Keratinocyte (primary cell): ENCODE measurements around the gene MYO16. TPM values are rescaled to one million over a fixed set of nuclear protein-coding genes. Genes with fewer than 3 reads are reported as not detected.

Experiments used
- DNase-seq: peaks from one replicate; pipeline ENCODE4 v3.0.0-alpha.2; 2011; ENCODE audit warnings: low read depth, missing footprints, low spot score
- FAIRE-seq: peaks from 2 replicates; lab custom pipeline; 2011; peaks lifted over from hg19 to GRCh38; lab: Jason Lieb, UNC
- H2AFZ ChIP-seq: 2 replicates; pipeline ENCODE4 v1.6.0; 2012; ENCODE audit warnings: low read length, control low read depth, inconsistent platforms; ENCODE audit not compliant: control insufficient read depth
- H3K27ac ChIP-seq: 2 replicates; pipeline ENCODE4 v1.5.1; 2011; ENCODE audit warnings: low read length; ENCODE audit not compliant: control insufficient read depth, insufficient read depth
- H3K27me3 ChIP-seq: 3 replicates; pipeline ENCODE4 v1.6.0; 2011; ENCODE audit warnings: low read length; ENCODE audit not compliant: control insufficient read depth, insufficient read depth; ENCODE audit errors: extremely low read depth
- H3K36me3 ChIP-seq, 2 experiments: 2 replicates in 1 of 2; 3 replicates in 1 of 2; pipeline ENCODE4 v1.5.1; 2011; ENCODE audit warnings: low read length in 2 of 2, mild to moderate bottlenecking in 1 of 2; ENCODE audit not compliant: control insufficient read depth in 2 of 2, insufficient read depth in 2 of 2; ENCODE audit errors: extremely low read depth in 1 of 2
- H3K4me1 ChIP-seq: 3 replicates; pipeline ENCODE4 v1.5.1; 2011; ENCODE audit warnings: low read length; ENCODE audit not compliant: control insufficient read depth, insufficient read depth; ENCODE audit errors: extremely low read depth
- H3K4me2 ChIP-seq: 3 replicates; pipeline ENCODE4 v1.6.0; 2011; ENCODE audit warnings: low read depth, low read length; ENCODE audit not compliant: control insufficient read depth, insufficient read depth; ENCODE audit errors: extremely low read depth
- H3K4me3 ChIP-seq, 3 experiments: fragments of 200-600 bp in 1 of 3; sonication (generic) in 1 of 3; 2 replicates in 2 of 3; 3 replicates in 1 of 3; pipeline ENCODE4 v1.5.1; 2011 to 2016; ENCODE audit warnings: low read length in 3 of 3, mild to moderate bottlenecking in 3 of 3, control low read depth in 2 of 3, inconsistent platforms in 1 of 3, low read depth in 1 of 3, mixed read lengths in 1 of 3, mixed run types in 1 of 3, moderate library complexity in 1 of 3; ENCODE audit not compliant: control insufficient read depth in 2 of 3, insufficient read depth in 2 of 3; ENCODE audit errors: extremely low read depth in 1 of 3
- H3K79me2 ChIP-seq: 2 replicates; pipeline ENCODE4 v1.6.0; 2012; ENCODE audit warnings: low read length; ENCODE audit not compliant: control insufficient read depth, insufficient read depth
- H3K9ac ChIP-seq: 3 replicates; pipeline ENCODE4 v1.6.0; 2011; ENCODE audit warnings: low read length; ENCODE audit not compliant: control insufficient read depth, insufficient read depth; ENCODE audit errors: extremely low read depth
- H3K9me1 ChIP-seq: 3 replicates; pipeline ENCODE4 v1.6.0; 2011; ENCODE audit warnings: low read length; ENCODE audit not compliant: control insufficient read depth, insufficient read depth; ENCODE audit errors: extremely low read depth
- H3K9me3 ChIP-seq: 2 replicates; pipeline ENCODE4 v1.5.1; 2012; ENCODE audit warnings: low read depth, low read length; ENCODE audit not compliant: control insufficient read depth
- H4K20me1 ChIP-seq: 3 replicates; pipeline ENCODE4 v1.6.0; 2011; ENCODE audit warnings: low read length; ENCODE audit not compliant: control insufficient read depth, insufficient read depth; ENCODE audit errors: extremely low read depth
- EZH2 ChIP-seq: IDR thresholded peaks from one replicate; pipeline ENCODE4 v1.6.1; 2012; ENCODE audit warnings: inconsistent platforms, mild to moderate bottlenecking, low read length, moderate library complexity
- dilution Hi-C: fragments of 300-500 bp; cut with MboI; formaldehyde crosslinking; loops from one replicate; pipeline ENCODE4 v1.7.0; 2020; ENCODE audit warnings: low sequenced_read_pairs; ENCODE audit not compliant: extremely low pct_ligation_motif_present
- polyA plus RNA-seq, 5 experiments: library from polyadenylated mRNA; depleted of rRNA in 3 of 5; stranded (reverse) in 3 of 5; stranded (forward) in 1 of 5; unstranded in 1 of 5; fragments of >200 nt; gene quantifications; 1 replicate in 1 of 5; 2 replicates in 3 of 5; 3 replicates in 1 of 5; pipeline versions ENCODE4 v1.2.1 to v1.2.3, GENCODE V29; 2011 to 2012; ENCODE audit warnings: missing spikeins in 2 of 5, low read depth in 1 of 5, low replicate concordance in 1 of 5
- TF ChIP-seq, protein P1 (sequence below), 3 experiments: IDR thresholded peaks in 1 of 3; conservative IDR thresholded peaks in 1 of 3; optimal IDR thresholded peaks in 1 of 3; 2 replicates in 2 of 3; 3 replicates in 1 of 3; pipeline versions ENCODE3 to v1.5.1; 2011; ENCODE audit warnings: low read length in 3 of 3, mild to moderate bottlenecking in 3 of 3, moderate library complexity in 2 of 3, control low read depth in 1 of 3, inconsistent platforms in 1 of 3; ENCODE audit not compliant: insufficient read depth in 2 of 3; ENCODE audit errors: extremely low read depth in 1 of 3

Gene MYO16
- polyA plus RNA-seq, 1 donor (not counting 4 experiments of a cell fraction or from before 2014, with no cell fraction given): 0.08 TPM

DNA sequence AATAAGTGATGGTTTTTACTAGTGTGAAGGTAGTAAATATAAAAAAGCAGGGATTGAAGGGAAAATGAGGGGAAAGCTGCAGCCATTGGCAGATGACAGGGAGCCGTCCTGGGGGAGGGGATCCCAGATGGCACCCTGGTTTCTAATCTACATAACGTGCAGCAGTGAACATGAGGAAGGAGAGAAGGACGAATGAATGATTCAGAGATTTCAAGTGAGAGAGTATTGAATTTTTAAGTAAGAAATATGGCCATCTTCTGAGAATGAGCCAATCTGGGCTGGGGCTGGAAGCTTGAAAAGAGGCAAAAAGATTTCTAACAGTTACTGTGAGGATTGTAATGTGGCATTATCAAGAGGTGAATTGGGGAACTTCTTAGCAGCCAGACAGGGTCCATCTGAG lies 414.2 kb downstream of the MYO16 start:
- Histone ChIP-seq H3K4me3 (no peak overlapping the region), H3K27ac (no peak overlapping the region), H3K9ac (no peak overlapping the region), H3K27me3 (no peaks in the 10 kb centered on the region), H3K4me1 (no peaks in the 10 kb centered on the region), H4K20me1 (no peaks in the 10 kb centered on the region), H3K79me2 (no peaks in the 10 kb centered on the region), H2AFZ (no peak overlapping the region), H3K9me3 (no peaks in the 10 kb centered on the region), H3K4me2 (no peak overlapping the region), H3K9me1 (no peaks in the 10 kb centered on the region), H3K36me3 (no peaks in the 10 kb centered on the region)
- no peak for FAIRE-seq
- TF ChIP-seq, protein P1, sequence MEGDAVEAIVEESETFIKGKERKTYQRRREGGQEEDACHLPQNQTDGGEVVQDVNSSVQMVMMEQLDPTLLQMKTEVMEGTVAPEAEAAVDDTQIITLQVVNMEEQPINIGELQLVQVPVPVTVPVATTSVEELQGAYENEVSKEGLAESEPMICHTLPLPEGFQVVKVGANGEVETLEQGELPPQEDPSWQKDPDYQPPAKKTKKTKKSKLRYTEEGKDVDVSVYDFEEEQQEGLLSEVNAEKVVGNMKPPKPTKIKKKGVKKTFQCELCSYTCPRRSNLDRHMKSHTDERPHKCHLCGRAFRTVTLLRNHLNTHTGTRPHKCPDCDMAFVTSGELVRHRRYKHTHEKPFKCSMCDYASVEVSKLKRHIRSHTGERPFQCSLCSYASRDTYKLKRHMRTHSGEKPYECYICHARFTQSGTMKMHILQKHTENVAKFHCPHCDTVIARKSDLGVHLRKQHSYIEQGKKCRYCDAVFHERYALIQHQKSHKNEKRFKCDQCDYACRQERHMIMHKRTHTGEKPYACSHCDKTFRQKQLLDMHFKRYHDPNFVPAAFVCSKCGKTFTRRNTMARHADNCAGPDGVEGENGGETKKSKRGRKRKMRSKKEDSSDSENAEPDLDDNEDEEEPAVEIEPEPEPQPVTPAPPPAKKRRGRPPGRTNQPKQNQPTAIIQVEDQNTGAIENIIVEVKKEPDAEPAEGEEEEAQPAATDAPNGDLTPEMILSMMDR (optimal IDR thresholded peaks at IDR 0.05 in 1 of 3, IDR thresholded peaks at IDR 0.05 in 1 of 3, conservative IDR thresholded peaks at IDR 0.05 in 1 of 3; ENCODE audit: extremely low read depth in 1 of 3, insufficient read depth in 2 of 3, low read length in 3 of 3): no peak
- TF ChIP-seq EZH2: no peak
- no peak for DNase-seq
- dilution Hi-C loops: no loop called here

DNA sequence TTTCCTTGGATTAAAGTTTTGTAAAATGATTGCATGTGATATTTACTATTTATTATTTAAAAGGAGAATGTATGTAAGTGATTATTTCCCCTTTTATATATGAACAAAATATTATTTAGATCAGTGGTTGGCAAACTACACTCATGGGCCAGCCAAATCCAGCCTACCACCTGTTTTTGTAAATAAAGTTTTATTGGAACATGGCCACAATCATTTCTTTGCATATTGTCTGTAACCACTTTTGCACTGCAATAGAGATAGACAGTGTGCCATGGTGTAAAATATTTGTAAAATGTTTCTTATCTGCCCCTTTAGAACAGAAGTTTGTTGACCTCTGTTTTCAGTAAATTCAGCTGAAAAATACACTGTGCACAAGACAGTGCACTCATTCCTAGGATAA lies 426.4 kb downstream of the MYO16 start:
- no peaks in the 10 kb centered on the region for H3K4me1 ChIP-seq
- H3K4me3 ChIP-seq: no peak overlapping the region
- no peaks in the 10 kb centered on the region for H3K9me3 ChIP-seq
- dilution Hi-C loops: no loop called here
- no peaks in the 10 kb centered on the region for H4K20me1 ChIP-seq
- no peak for FAIRE-seq
- H3K4me2 ChIP-seq: no peak overlapping the region
- no peaks in the 10 kb centered on the region for H3K9me1 ChIP-seq
- TF ChIP-seq, protein P1 (optimal IDR thresholded peaks at IDR 0.05 in 1 of 3, IDR thresholded peaks at IDR 0.05 in 1 of 3, conservative IDR thresholded peaks at IDR 0.05 in 1 of 3; ENCODE audit: extremely low read depth in 1 of 3, insufficient read depth in 2 of 3, low read length in 3 of 3): no peak
- TF ChIP-seq EZH2: no peak
- no peaks in the 10 kb centered on the region for H3K36me3 ChIP-seq
- H3K79me2 ChIP-seq: no peaks in the 10 kb centered on the region
- no peak overlapping the region for H3K27ac ChIP-seq
- H3K27me3 ChIP-seq: no peaks in the 10 kb centered on the region
- H2AFZ ChIP-seq: no peak overlapping the region
- no peak for DNase-seq
- no peak overlapping the region for H3K9ac ChIP-seq
